C4-2B (cell line): ENCODE results near the gene LCN6.

Experiments
- H3K27ac ChIP-seq: fragments of 450-650 bp; 2 replicates; pipeline ENCODE4 v1.5.1; 2017
- CTCF ChIP-seq: fragments of 450-650 bp; conservative IDR thresholded peaks from 2 replicates; pipeline ENCODE4 v1.5.1; 2017; ENCODE audit warnings: mild to moderate bottlenecking
- ZFX ChIP-seq: fragments of 450-650 bp; IDR thresholded peaks from 2 replicates; pipeline ENCODE4 v1.6.1; 2017

The LCN6 gene

GRCh38 chr9:136743639-136744211, 4.6 kb downstream of the LCN6 start:
- H3K27ac ChIP-seq, result no peak overlapping the region
- no peak for TF ChIP-seq ZFX

- TF ChIP-seq CTCF (no peak; the same call in 1 of the 2 replicates), ZFX (no peak)
- H3K27ac ChIP-seq, result no peak within 1 kb of the TSS
These were observed 5.5 kb downstream of the LCN6 start, which contains the start of gene LCN10 for GRCh38 chr9:136742591-136743391. TSS of gene LCN10 (minus strand) at chr9:136742940. CDS start at chr9:136742903, 37 bp downstream.

- no peak for TF ChIP-seq CTCF
- no peak for TF ChIP-seq ZFX
These were observed 6.3 kb downstream of the LCN6 start for GRCh38 chr9:136741883-136742571.

GRCh38 chr9:136740971-136741882, 7.1 kb downstream of the LCN6 start:
- TF ChIP-seq ZFX (no peak), CTCF (no peak)
- no peak overlapping the region for H3K27ac ChIP-seq

More at GRCh38 chr9:136741883-136742571, 6.3 kb downstream of the LCN6 start:
- no peak overlapping the region for H3K27ac ChIP-seq

GRCh38 chr9:136740491-136740890, 7.8 kb downstream of the LCN6 start:
- H3K27ac ChIP-seq, result no peak overlapping the region
- TF ChIP-seq CTCF, result no peak
- no peak for TF ChIP-seq ZFX

- H3K27ac ChIP-seq, result no peak overlapping the region
- TF ChIP-seq ZFX (no peak), CTCF (no peak)
These were observed 8.3 kb downstream of the LCN6 start for GRCh38 chr9:136740069-136740468.

GRCh38 chr9:136739509-136739908, 8.8 kb downstream of the LCN6 start:
- TF ChIP-seq ZFX (no peak), CTCF (no peak)
- no peak overlapping the region for H3K27ac ChIP-seq
